SK-N-SH (cell line): ENCODE data around the gene LRRC75A. TPM values are rescaled to one million over a fixed set of nuclear protein-coding genes. Genes with fewer than 3 reads are reported as not detected.

Experiments
- CTCF ChIA-PET: fragments of 300-600, 350-600 bp; formaldehyde crosslinking; extraction: SDS; loops from one replicate; lab custom pipeline; 2021; lab: Yijun Ruan, JAX
- POLR2A ChIA-PET: fragments of 350-600 bp; sonication (Branson Sonifier 250); formaldehyde crosslinking; extraction: SDS; loops from one replicate; lab custom pipeline; 2020; ENCODE audit warnings: antibody characterized with exemption, inconsistent platforms; lab: Yijun Ruan, JAX
- DNase-seq: peaks from one replicate; pipeline ENCODE4 v3.0.0; 2012
- H2AFZ ChIP-seq: fragments of 200-600 bp; sonication (generic); 2 replicates; pipeline ENCODE4 v1.8.1; 2016; ENCODE audit warnings: antibody characterized with exemption, mild to moderate bottlenecking, low read depth
- H3F3A ChIP-seq: fragments of 200-600 bp; sonication (generic); replicated peaks from 2 replicates; pipeline ENCODE3; 2016; ENCODE audit warnings: antibody characterized with exemption, mild to moderate bottlenecking; ENCODE audit not compliant: insufficient read depth
- H3K27ac ChIP-seq, 2 experiments: fragments of 200-500 bp in 1 of 2; fragments of 200-600 bp in 1 of 2; sonication (Bioruptor generic) in 1 of 2; sonication (generic), shearing (Covaris generic) in 1 of 2; 2 replicates each; pipeline versions ENCODE4 v1.5.1 to v1.6.1; 2014 to 2016; ENCODE audit warnings: low read depth in 2 of 2, inconsistent platforms in 1 of 2, low read length in 1 of 2, mild to moderate bottlenecking in 1 of 2, mixed read lengths in 1 of 2
- H3K27me3 ChIP-seq: fragments of 200-600 bp; sonication (generic), shearing (Covaris generic); 2 replicates; pipeline ENCODE4 v1.6.1; 2016; ENCODE audit warnings: mixed run types; ENCODE audit not compliant: insufficient read depth
- H3K36me3 ChIP-seq, 2 experiments: fragments of 200-500 bp in 1 of 2; fragments of 200-600 bp in 1 of 2; sonication (Bioruptor generic) in 1 of 2; sonication (generic) in 1 of 2; replicated peaks in 1 of 2; 2 replicates each; pipeline versions ENCODE3 to v1.5.1; 2014 to 2016; ENCODE audit warnings: low read length in 1 of 2, mild to moderate bottlenecking in 1 of 2; ENCODE audit not compliant: insufficient read depth in 2 of 2, control insufficient read depth in 1 of 2
- H3K4me1 ChIP-seq, 2 experiments: fragments of 200-500 bp in 1 of 2; fragments of 200-600 bp in 1 of 2; sonication (Bioruptor generic) in 1 of 2; sonication (generic), shearing (Covaris generic) in 1 of 2; 2 replicates each; pipeline versions ENCODE4 v1.5.1 to v1.6.1; 2014 to 2016; ENCODE audit warnings: low read depth in 1 of 2, low read length in 1 of 2, mixed run types in 1 of 2; ENCODE audit not compliant: insufficient read depth in 2 of 2, control insufficient read depth in 1 of 2
- H3K4me2 ChIP-seq: fragments of 200-600 bp; sonication (generic), shearing (Covaris generic); 2 replicates; pipeline ENCODE4 v1.6.1; 2017; ENCODE audit warnings: mixed run types
- H3K4me3 ChIP-seq, 2 experiments: fragments of 200-500 bp in 1 of 2; fragments of 200-600 bp in 1 of 2; sonication (Bioruptor generic) in 1 of 2; sonication (generic), shearing (Covaris generic) in 1 of 2; 2 replicates each; pipeline versions ENCODE4 v1.5.1 to v1.8.1; 2014 to 2016; ENCODE audit warnings: low read depth in 2 of 2, inconsistent platforms in 1 of 2, low read length in 1 of 2, mild to moderate bottlenecking in 1 of 2, mixed read lengths in 1 of 2, moderate library complexity in 1 of 2
- H3K79me2 ChIP-seq: fragments of 200-600 bp; sonication (generic); 2 replicates; pipeline ENCODE4 v1.8.1; 2017; ENCODE audit warnings: mild to moderate bottlenecking; ENCODE audit not compliant: insufficient read depth
- H3K9ac ChIP-seq: fragments of 200-600 bp; sonication (generic); 2 replicates; pipeline ENCODE4 v1.6.1; 2017; ENCODE audit warnings: mixed run types
- H3K9me2 ChIP-seq: fragments of 200-600 bp; sonication (generic); 2 replicates; pipeline ENCODE4 v1.6.1; 2017; ENCODE audit warnings: mixed run types
- H3K9me3 ChIP-seq: fragments of 200-600 bp; sonication (generic); 2 replicates; pipeline ENCODE4 v1.6.1; 2017; ENCODE audit warnings: mixed run types, mild to moderate bottlenecking, moderate library complexity
- H4K20me1 ChIP-seq: fragments of 200-600 bp; sonication (generic); 2 replicates; pipeline ENCODE4 v1.6.1; 2017; ENCODE audit warnings: mild to moderate bottlenecking, mixed run types; ENCODE audit not compliant: insufficient read depth
- CHD2 ChIP-seq: fragments of 150-350 bp; IDR thresholded peaks from 2 replicates; pipeline ENCODE4 v1.6.1; 2018; ENCODE audit warnings: low read length; ENCODE audit not compliant: partially characterized antibody
- EP300 ChIP-seq, 2 experiments: IDR thresholded peaks; 2 replicates each; pipeline versions ENCODE4 v1.4.0 to v1.6.1; 2012; ENCODE audit warnings: borderline replicate concordance in 1 of 2, low read depth in 1 of 2, low read length in 1 of 2
- EZH2phosphoT487 ChIP-seq: fragments of 200-600 bp; sonication (generic); IDR thresholded peaks from 2 replicates; pipeline ENCODE4 v1.6.1; 2017; ENCODE audit warnings: low read depth, mixed run types, mild to moderate bottlenecking, antibody characterized with exemption, moderate library complexity, borderline replicate concordance
- FOSL2 ChIP-seq: IDR thresholded peaks from 2 replicates; pipeline ENCODE4 v1.4.0; 2012; ENCODE audit warnings: low read depth, mild to moderate bottlenecking, moderate library complexity, borderline replicate concordance
- FOXJ3 ChIP-seq: sonication (generic); formaldehyde crosslinking; IDR thresholded peaks from 2 replicates; pipeline ENCODE4 v1.5.1; 2020; ENCODE audit warnings: mild to moderate bottlenecking, missing genetic modification reagents
- FOXM1 ChIP-seq: IDR thresholded peaks from 2 replicates; pipeline ENCODE4 v1.4.0; 2012; ENCODE audit warnings: low read depth, mild to moderate bottlenecking
- GATA2 ChIP-seq: sonication (generic); formaldehyde crosslinking; IDR thresholded peaks from 2 replicates; pipeline ENCODE4 v1.5.0; 2020; ENCODE audit warnings: mild to moderate bottlenecking, missing genetic modification reagents
- JUND ChIP-seq: IDR thresholded peaks from 2 replicates; pipeline ENCODE4 v1.4.0; 2012
- MEF2A ChIP-seq: IDR thresholded peaks from 2 replicates; pipeline ENCODE4 v1.4.0; 2012; ENCODE audit warnings: low read depth, borderline replicate concordance
- MXI1 ChIP-seq: IDR thresholded peaks from 2 replicates; pipeline ENCODE4 v1.6.1; 2012; ENCODE audit warnings: mild to moderate bottlenecking, low read depth, low read length, improper control_type of control experiment
- NFIC ChIP-seq: IDR thresholded peaks from 2 replicates; pipeline ENCODE4 v1.4.0; 2012; ENCODE audit warnings: borderline replicate concordance
- NRF1 ChIP-seq: IDR thresholded peaks from 2 replicates; pipeline ENCODE4 v1.6.1; 2012; ENCODE audit warnings: low read depth, mild to moderate bottlenecking, low read length
- RAD21 ChIP-seq: IDR thresholded peaks from 2 replicates; pipeline ENCODE4 v1.6.1; 2012; ENCODE audit warnings: mild to moderate bottlenecking, low read length
- RCOR1 ChIP-seq: fragments of 150-350 bp; IDR thresholded peaks from 2 replicates; pipeline ENCODE4 v1.6.1; 2017; ENCODE audit warnings: antibody characterized with exemption, low read length
- RFX5 ChIP-seq: IDR thresholded peaks from 2 replicates; pipeline ENCODE4 v1.6.1; 2012; ENCODE audit warnings: mild to moderate bottlenecking, improper control_type of control experiment, low read length
- SMC3 ChIP-seq: IDR thresholded peaks from 2 replicates; pipeline ENCODE4 v1.6.1; 2012; ENCODE audit warnings: low read depth, low read length, improper control_type of control experiment
- TAF1 ChIP-seq: IDR thresholded peaks from 2 replicates; pipeline ENCODE4 v1.6.1; 2012; ENCODE audit warnings: low read depth, mild to moderate bottlenecking, low read length, moderate library complexity, borderline replicate concordance
- TEAD4 ChIP-seq: IDR thresholded peaks from 2 replicates; pipeline ENCODE4 v1.4.0; 2012; ENCODE audit warnings: mild to moderate bottlenecking, borderline replicate concordance; ENCODE audit not compliant: insufficient read depth
- YY1 ChIP-seq: IDR thresholded peaks from 2 replicates; pipeline ENCODE4 v1.4.0; 2012; ENCODE audit warnings: low read depth, mild to moderate bottlenecking
- WGBS: methylation state at CpG from one replicate; pipeline ENCODE4 v1.1.6; 2017; ENCODE audit warnings: low lambda C conversion rate; 5-methylcytosine and 5-hydroxymethylcytosine counted together
- polyA plus RNA-seq, 3 experiments: library from polyadenylated mRNA; depleted of rRNA; stranded (reverse); fragments of >200 nt; gene quantifications; 2 replicates each; pipeline ENCODE4 v1.2.3, GENCODE V29; 2012
- TF ChIP-seq, protein P1 (sequence below): IDR thresholded peaks from 2 replicates; pipeline ENCODE4 v1.4.0; 2012; ENCODE audit warnings: low read depth, borderline replicate concordance
- TF ChIP-seq, protein P2 (sequence below): fragments of 150-350 bp; IDR thresholded peaks from 2 replicates; pipeline ENCODE4 v1.6.1; 2017; ENCODE audit warnings: antibody characterized with exemption, low read length, low read depth, borderline replicate concordance
- TF ChIP-seq, protein P3 (sequence below): fragments of 150-350 bp; IDR thresholded peaks from 2 replicates; pipeline ENCODE4 v1.6.1; 2016; ENCODE audit warnings: mild to moderate bottlenecking, low read depth, low read length

The LRRC75A gene
- polyA plus RNA-seq, 1 of the 3 experiments (the other 2 are of a cell fraction) = 1.2 TPM

DNA sequence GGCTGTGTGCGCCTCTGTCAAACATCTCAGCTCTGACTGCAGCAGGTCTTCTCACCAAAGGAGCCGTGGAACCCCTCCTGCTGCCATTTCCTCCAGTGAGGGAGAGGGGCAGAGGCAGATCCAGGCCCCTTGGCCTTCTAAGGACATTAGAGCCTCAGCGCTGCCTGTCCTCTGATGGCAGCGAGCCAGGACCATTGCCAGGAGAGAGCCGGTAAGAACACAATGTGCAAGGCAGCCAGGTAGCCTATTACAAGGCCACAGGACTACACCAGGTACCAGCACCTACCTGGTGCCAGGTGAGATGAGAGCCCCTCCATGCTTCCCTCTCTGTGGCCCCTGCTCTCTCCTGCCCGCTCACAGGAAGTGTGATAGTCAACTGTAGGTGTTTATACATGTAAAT, 11.0 kb downstream of the LRRC75A start:
- H2AFZ ChIP-seq = no peak overlapping the region
- H4K20me1 ChIP-seq = no peaks in the 10 kb centered on the region
- H3K9me2 ChIP-seq = no peaks in the 10 kb centered on the region
- POLR2A ChIA-PET = no interaction called here
- TF ChIP-seq GATA2 (CRISPR knock-in tag) = no peak
- no peak for TF ChIP-seq RFX5
- TF ChIP-seq FOXM1 = no peak
- TF ChIP-seq, protein P1, sequence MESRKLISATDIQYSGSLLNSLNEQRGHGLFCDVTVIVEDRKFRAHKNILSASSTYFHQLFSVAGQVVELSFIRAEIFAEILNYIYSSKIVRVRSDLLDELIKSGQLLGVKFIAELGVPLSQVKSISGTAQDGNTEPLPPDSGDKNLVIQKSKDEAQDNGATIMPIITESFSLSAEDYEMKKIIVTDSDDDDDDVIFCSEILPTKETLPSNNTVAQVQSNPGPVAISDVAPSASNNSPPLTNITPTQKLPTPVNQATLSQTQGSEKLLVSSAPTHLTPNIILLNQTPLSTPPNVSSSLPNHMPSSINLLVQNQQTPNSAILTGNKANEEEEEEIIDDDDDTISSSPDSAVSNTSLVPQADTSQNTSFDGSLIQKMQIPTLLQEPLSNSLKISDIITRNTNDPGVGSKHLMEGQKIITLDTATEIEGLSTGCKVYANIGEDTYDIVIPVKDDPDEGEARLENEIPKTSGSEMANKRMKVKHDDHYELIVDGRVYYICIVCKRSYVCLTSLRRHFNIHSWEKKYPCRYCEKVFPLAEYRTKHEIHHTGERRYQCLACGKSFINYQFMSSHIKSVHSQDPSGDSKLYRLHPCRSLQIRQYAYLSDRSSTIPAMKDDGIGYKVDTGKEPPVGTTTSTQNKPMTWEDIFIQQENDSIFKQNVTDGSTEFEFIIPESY = no peak
- TF ChIP-seq NRF1 = no peak
- no peak for TF ChIP-seq MXI1
- no peak for TF ChIP-seq NFIC
- TF ChIP-seq, protein P2, sequence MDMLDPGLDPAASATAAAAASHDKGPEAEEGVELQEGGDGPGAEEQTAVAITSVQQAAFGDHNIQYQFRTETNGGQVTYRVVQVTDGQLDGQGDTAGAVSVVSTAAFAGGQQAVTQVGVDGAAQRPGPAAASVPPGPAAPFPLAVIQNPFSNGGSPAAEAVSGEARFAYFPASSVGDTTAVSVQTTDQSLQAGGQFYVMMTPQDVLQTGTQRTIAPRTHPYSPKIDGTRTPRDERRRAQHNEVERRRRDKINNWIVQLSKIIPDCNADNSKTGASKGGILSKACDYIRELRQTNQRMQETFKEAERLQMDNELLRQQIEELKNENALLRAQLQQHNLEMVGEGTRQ = no peak
- TF ChIP-seq CHD2 = no peak
- TF ChIP-seq RAD21 = no peak
- H3K9me3 ChIP-seq = no peaks in the 10 kb centered on the region
- H3K4me1 ChIP-seq = peaks cover 11 to 34% of the 10 kb centered on the region in 2 experiments; a peak in 3 of 4 replicates
- no peak overlapping the region for H3K27ac ChIP-seq
- no peak overlapping the region for H3K9ac ChIP-seq
- WGBS = 82% methylated on average over 5 of the region's 6 CpGs
- H3K36me3 ChIP-seq = no peaks in the 10 kb centered on the region
- no peaks in the 10 kb centered on the region for H3K27me3 ChIP-seq
- CTCF ChIA-PET = interaction anchor here (1.1 to 2.4 kb wide), 5 partner anchors 9 to 117 kb away, joined by 3 to 9 read pairs (median 8); no protein-coding TSS in a partner anchor
- no peaks in the 10 kb centered on the region for H3K79me2 ChIP-seq
- DNase-seq = no peak
- H3F3A ChIP-seq = no peaks in the 10 kb centered on the region
- H3K4me3 ChIP-seq = no peak overlapping the region
- no peak overlapping the region for H3K4me2 ChIP-seq

GRCh38 chr17:16479264-16479663, 12.7 kb downstream of the LRRC75A start:
- Histone ChIP-seq H3F3A (no peaks in the 10 kb centered on the region), H3K79me2 (no peaks in the 10 kb centered on the region), H3K36me3 (no peaks in the 10 kb centered on the region), H3K4me1 (peaks cover 7 to 18% of the 10 kb centered on the region in 2 experiments; a peak in 2 of 4 replicates), H3K27me3 (no peaks in the 10 kb centered on the region), H2AFZ (no peak overlapping the region), H3K4me2 (no peak overlapping the region), H3K27ac (no peak overlapping the region), H3K9me3 (no peaks in the 10 kb centered on the region), H3K9ac (no peak overlapping the region), H4K20me1 (no peaks in the 10 kb centered on the region), H3K4me3 (no peak overlapping the region), H3K9me2 (no peaks in the 10 kb centered on the region)
- no peak for DNase-seq
- ChIA-PET CTCF (interaction anchor here (0.8 to 2.4 kb wide), 6 partner anchors 8 to 115 kb away, joined by 3 to 9 read pairs (median 6); no protein-coding TSS in a partner anchor), POLR2A (no interaction called here)
- no peak for TF ChIP-seq MEF2A
- no peak for TF ChIP-seq RAD21
- TF ChIP-seq EP300 (IDR thresholded peaks at IDR 0.05; ENCODE audit: borderline replicate concordance in 1 of 2, low read depth in 1 of 2, low read length in 1 of 2) = no peak
- TF ChIP-seq JUND = no peak
- no peak for TF ChIP-seq SMC3
- no peak for TF ChIP-seq TEAD4
- TF ChIP-seq, protein P3, sequence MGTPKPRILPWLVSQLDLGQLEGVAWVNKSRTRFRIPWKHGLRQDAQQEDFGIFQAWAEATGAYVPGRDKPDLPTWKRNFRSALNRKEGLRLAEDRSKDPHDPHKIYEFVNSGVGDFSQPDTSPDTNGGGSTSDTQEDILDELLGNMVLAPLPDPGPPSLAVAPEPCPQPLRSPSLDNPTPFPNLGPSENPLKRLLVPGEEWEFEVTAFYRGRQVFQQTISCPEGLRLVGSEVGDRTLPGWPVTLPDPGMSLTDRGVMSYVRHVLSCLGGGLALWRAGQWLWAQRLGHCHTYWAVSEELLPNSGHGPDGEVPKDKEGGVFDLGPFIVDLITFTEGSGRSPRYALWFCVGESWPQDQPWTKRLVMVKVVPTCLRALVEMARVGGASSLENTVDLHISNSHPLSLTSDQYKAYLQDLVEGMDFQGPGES = no peak
- no peak for TF ChIP-seq EZH2phosphoT487
- no peak for TF ChIP-seq YY1
- TF ChIP-seq FOXJ3 = no peak
- TF ChIP-seq FOSL2 = no peak
- TF ChIP-seq RCOR1 = no peak
- TF ChIP-seq MXI1 = no peak
- TF ChIP-seq TAF1 = no peak
- WGBS = 90% methylated on average over 1 of the region's 2 CpGs
